NCI-H460 (cell line): Measurements from ENCODE around the gene PEX3. TPM values are rescaled to one million over a fixed set of nuclear protein-coding genes. Genes with fewer than 3 reads are reported as not detected.
"Not testable (repeated sequence)": the region's sequence is repeated elsewhere in the genome, so short reads cannot be mapped to it uniquely, and the experiment has no call there.

Experiments
- DNase-seq: peaks from one replicate; pipeline ENCODE4 v3.0.0-alpha.2; 2016; ENCODE audit warnings: low read depth; ENCODE audit errors: extremely low read depth
- total RNA-seq: library from RNA; depleted of rRNA; stranded (reverse); fragments of >200 nt; shearing (Covaris generic); gene quantifications from 2 replicates; pipeline ENCODE4 v1.2.3, GENCODE V29; 2014

PEX3 gene
- total RNA-seq, 1 experiment from 2014 or later, result 17.9 TPM

DNA sequence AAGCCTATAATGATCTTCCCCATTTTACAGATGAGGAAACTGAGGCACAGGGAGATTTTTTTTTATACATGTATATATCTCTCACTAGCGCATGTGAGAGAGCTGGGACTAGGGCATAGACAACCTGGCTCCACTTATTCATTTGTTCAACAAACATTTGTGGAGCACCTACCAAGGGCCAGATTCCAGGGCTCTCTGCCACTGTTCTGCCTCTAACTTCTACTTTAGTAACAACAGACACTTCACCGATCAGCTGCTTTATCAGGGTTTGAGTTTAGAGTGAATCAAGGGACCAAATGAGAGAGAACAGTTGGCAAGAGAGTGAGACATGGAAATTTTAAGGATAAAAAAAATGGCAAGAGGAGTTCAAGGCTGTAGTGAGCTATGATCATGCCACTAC lies 7.5 kb upstream of the PEX3 start:
- DNase-seq, result no peak

DNA sequence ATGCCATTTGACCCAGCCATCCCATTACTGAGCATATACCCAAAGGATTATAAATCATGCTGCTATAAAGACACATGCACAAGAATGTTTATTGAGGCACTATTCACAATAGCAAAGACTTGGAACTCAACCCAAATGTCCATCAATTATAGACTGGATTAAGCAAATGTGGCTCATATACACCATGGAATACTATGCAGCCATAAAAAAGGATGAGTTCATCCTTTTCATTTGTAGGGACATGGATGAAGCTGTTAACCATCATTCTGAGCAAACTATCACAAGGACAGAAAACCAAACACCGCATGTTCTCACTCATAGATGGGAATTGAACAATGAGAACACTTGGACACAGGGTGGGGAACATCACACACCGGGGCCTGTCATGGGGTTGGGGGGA lies 2.7 kb upstream of the PEX3 start:
- not testable (repeated sequence) for DNase-seq

DNA sequence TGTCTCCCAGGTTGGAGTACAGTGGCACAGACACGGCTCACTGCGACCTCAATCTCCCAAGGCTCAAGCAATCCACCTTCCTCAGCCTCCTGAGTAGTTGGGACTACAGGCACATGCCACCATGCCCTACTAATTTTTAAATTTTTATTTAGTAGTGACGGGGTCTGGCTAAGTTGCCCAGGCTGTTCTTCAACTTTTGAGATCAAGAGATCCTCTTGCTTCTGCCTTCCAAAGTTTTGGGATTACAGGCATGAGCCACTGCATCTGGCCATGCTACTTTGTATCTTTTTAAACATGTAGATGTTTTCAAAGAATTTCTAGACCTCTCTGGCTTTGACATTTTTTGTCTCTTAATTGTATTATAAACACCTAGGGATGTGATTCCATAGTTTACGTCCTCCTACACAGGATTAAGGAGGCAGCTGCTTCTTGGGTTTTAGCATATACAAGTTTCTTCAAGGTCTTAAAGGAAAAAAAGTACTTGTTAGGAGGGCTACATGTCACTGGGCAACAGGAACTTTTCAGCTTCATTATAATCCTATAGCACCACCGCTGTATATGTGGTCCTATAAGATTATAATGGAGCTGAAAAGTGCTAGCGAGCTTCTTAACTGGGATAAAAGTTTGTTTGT lies 1.4 kb upstream of the PEX3 start:
- DNase-seq, result no peak

DNA sequence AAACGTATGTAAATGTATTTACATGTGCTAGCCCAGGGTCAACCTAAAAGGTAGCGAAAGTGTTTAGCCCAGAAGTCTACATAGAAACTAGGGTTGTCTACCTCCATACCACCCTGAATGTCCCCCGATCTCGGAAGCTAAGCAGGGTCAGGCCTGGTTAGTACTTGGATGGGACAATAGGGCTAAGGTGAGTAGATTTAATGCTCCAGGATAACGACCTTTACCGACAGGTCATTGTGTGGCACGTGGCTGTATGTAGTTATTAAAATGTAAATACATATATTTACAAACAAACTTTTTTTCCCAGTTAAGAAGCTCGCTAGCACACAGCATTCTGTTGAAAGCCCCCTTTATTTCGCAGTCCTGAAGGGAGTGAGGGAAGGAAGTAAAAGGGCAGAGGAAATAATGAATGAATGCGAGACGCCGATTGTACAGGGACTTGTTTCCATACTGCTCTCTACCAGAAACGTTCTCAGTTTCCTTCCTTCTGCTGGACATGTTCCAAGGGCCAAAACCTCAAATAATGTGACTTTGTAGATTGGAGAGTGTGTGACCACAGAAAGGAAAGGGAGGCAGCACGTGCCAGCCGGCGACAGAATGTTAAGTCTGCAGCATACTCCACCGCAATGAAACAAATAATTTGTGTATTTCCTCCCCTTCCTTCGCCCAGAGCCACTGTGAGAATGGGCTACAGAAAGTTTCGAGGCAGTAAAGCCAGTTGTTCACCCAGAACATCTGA lies 722 bp upstream of the PEX3 start:
- DNase-seq, result no peak

DNA sequence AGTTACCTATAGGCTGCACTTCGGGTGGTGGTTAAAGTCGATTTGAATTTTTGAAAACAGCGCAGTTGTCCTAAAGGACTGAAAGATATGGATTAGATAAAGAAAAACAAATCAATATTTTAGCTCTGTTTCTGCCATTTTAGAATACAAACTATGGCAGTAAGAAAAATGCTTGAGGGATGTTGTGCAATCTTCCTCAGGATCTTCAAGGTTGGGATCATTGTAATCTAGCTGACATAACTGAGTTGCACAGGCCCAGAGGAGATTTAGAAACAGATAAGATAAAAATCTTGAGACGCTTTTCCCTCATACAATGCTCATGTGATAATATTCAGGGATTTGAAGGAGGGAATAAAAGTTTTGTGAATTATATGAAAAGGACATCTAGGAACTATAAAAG lies 926 bp downstream of the PEX3 start:
- DNase-seq, result no peak

DNA sequence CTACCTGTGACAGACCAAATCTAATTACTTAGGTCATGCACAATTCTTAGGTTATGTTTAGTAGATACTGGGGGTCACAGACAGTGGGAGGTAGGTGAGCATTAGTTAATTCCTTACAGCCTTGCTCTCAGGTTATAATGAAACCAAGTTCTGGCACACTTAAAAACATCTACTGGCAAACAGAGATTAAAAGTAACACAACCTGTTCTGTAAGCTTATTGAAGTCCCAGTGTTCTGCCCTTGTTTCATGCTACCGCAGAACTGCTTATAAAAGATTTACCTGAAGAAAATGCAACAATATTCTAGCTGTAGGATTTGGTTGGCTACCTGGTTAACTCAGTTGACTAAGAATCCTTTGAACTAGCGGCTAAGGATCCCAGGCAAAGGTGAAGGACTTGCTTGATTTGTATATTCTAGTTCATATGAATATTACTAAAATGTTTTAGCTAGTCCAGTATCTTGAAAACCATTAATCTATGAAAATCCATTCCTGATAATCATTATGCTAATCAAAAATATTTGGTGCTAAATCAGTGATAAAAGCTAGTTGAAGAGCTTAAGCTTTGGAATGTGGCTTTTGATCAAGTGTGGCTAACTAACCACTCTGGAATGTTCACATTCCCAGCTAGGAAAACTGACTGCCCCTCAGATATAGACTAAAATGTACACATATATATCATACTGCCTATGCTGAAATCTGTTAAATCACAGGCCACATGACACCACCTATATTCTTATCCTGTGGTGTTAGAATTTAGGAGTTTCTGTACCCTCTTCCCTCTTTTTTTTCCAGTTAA lies 7.2 kb downstream of the PEX3 start:
- DNase-seq, result no peak

DNA sequence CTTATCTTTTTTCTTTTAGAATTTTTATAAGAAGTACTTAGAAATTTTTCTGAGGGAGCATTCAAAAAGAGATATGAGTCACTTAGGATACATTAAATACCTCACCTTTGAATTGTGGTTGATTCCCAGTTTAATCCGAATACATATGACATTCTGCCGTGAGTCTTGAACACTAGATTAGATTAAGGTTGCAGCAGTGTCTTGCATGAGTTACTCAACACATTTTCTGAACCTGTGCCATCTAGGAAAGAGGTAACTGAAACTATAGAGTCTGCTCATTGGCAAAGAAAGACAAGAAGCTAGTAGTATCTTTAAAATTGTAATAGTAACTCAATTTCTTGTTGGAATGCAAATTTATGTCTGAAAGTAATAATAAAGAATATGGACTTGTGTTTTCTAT lies 14.9 kb downstream of the PEX3 start:
- no peak for DNase-seq

DNA sequence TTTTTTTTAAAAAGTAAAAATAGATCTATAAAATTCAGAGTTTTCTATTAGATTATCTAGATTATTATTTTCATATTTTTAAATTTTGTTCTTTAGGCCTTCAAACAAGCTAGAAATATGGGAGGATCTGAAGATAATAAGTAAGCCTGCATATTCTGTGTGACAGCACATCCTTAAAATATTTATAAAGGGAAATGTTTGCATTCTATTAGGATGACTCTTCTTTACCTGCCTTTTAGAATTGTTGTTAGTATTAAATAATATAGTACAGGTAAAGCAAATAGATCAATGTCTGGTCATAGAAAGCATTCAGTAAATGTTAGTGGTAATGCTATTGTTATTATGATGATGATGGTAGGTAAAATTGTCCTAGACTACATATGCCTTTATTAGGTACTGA lies 17.4 kb downstream of the PEX3 start:
- DNase-seq, result no peak

DNA sequence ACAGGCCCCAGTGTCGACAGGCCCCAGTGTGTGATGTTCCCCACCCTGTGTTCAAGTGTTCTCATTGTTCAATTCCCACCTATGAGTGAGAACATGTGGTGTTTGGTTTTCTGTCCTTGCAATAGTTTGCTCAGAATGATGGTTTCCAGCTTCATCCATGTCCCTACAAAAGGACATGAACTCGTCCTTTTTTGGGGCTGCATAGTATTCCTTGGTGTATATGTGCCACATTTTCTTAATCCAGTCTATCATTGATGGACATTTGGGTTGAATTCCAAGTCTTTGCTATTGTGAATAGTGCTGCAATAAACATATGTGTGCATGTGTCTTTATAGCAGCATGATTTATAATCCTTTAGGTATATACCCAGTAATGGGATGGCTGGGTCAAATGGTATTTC lies 18.2 kb downstream of the PEX3 start:
- DNase-seq, result not testable (repeated sequence)

DNA sequence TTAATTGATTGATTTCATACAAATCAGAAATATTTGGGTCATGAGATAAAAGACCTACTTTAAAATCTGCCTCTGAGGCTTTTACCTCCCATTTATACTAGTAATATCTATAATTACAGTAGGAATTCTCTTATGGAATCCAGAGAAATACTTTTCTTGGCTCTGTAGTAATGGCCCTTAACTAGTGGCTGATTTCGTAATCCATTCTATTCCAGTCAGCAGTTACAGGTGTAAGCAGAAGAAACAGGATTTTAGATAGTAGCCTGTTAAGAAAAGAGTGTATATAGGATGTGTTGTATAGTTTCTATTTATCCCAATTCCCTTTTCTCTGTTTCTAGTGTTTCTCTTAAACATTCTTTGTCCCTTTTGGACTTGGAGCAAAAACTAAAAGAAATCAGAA lies 21.2 kb downstream of the PEX3 start:
- DNase-seq, result no peak

DNA sequence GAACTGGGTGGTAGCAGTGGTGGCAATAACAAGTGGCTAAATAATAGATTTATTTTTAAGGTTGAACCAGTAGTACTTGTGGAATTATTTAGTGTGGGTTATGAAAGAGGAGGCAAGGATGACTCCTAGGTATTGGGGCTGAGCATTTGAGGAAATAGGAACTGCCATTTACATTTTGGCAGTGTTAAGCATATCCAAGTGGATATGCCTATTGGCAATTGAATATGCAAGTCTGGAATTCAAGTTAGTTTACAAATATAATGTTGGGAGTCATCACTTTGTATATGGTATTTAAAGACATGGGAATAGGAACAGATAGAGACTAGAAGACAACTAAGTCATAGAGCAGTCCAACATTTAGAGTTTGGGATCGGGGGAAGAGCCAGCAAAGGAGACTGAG lies 25.9 kb downstream of the PEX3 start:
- DNase-seq, result no peak

DNA sequence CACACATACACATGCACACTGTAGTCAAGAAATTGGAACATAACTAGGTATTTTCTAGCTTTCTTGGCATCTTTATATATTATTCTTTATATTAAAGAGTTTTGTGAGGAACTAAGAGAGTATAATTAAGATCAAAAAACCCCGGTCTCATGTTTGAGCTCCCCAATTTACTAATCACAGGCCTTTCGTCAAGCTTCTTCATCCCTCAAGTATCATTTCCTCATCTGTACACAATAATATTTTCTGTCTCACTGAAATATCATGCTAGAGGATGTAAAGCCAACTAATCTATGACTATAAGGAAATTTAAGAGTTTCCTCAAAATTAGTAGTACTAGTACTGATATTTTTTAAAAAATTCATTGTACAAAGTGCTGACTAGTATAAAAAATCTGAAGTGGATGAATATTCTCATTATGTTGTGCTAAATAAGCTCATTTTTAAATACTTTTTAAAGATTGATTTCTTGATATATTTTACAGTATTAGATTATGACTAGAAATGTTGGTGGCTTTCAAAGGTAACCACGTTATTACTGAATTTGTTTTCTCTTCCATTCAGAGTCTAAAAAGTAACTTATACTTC lies 28.0 kb downstream of the PEX3 start:
- DNase-seq, result no peak

DNA sequence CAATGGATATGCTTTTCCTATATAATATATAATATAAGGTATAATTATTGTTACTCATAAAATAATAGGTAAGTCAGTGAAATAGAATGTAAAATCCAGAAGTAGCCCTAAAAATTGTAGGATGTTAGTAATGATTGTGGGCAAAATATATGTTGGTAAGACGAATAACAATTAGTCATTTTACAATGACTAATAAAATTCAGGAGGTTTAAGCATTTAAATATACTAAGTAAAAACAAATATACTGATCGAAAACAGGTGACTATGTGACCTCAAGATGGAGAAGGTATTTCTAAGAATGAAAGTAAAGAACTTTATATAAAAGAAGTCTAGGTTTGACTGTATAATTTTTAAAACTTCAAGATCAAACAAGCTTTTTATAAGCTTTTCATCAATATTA lies 32.0 kb downstream of the PEX3 start:
- no peak for DNase-seq

DNA sequence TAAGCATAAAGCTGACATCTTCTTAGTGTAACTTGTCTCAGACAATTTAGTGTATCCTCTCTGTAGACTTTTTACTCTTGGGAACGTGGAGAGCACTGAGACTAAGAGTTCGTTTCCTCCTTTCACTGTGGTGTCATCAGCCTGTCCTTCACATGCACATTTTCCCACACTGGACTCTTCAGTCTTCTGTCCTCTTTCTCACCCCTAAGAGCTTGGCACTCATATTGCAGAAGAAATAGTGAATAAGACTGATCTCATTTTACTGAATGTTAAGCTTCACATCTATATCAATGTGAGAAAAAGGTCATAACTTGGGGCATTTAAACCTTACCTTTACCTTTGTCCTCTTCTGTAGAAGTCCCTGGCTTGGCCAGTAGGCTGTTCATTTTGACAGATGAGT lies 35.4 kb downstream of the PEX3 start:
- no peak for DNase-seq

DNA sequence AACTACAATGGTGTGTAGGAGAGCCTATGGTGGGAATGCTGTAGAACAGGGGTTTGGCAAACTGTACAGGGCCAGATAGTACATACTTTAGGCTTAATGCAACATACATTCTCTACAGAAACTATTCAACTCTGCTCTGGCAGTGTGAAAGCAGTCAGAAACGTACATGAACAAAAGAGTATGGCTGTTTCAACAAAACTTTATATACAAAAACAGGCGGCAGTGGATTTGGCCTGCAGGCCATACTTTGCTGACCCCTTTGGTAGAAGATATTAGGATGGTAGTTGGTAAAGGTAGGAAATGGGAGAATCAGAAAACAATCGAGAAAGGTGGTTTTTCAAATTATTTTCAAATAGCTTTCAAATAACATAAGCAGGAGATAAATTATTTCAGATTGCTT lies 36.1 kb downstream of the PEX3 start:
- DNase-seq, result no peak

DNA sequence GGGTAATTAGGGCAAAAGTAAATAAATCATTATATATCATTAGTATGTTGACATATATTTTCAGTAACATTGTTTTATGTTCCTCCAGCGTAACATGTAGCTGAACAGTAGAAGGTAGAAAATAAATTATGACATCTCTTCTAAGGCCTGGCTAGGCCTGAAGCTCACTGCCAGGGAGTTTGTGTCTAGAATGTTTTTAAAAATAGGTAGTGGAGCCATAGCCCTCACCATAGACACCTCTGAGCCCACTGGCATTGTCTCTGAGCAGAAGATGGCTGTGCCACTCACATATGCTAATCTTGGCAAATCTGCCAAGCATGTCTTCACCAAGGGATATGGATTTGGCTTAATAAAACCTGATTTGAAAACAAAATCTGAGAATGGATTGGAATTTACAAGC lies 39.6 kb downstream of the PEX3 start:
- no peak for DNase-seq

DNA sequence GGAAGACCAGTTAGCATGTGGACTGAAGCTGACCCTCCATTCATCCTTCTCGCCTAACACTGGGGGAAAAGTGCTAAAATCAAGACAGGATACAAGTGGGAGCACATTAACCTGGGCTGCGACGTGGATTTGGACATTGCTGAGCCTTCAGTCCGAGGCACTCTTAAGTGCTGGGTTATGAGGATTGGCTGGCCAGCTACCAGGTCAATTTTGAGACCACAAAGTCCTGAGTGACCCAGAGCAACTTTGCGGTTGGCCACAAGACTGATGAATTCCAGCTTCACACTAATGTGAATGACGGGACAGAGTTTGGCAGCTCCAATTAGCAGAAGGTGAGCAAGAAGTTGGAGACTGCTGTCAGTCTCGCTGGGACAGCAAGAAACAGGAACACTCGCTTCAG lies 40.2 kb downstream of the PEX3 start:
- DNase-seq, result no peak

DNA sequence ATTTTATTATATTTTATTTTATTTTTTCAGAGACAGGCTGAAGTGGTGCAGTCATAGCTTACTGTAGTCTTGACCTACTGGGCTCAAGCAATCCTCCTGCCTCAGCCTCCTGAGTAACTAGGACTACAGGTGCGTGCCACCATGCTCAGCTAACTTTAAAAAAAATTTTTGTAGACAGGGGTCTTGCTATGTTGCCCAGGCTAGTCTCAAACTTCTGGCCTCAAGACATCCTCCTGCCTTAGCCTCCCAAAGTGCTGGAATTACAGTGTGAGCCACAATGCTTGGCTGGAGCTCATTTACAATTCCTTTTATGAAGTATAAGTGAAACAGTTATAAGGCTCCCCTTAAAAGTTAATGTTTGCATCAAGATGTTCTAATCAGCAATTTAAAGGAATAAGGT lies 46.4 kb downstream of the PEX3 start:
- DNase-seq, result no peak

DNA sequence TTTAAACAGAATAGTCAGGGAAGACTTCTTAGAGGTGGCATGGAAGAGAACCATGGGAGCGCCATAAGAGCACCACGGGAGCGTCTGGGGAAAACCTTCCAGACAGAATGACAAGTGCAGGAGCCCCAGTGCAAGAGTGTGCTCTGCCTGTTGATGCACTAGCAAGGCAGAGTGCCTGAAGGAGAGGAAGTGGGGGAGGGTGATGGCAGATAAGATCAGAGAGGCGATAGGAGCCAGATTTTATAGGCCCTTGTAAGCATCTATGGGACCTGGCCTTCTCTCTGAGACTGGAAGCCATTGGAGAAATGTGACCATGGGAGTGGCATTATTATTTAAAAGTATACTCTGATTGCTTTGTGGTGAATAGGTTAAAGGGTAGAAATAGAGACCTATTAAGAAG lies 47.8 kb downstream of the PEX3 start:
- DNase-seq, result no peak

DNA sequence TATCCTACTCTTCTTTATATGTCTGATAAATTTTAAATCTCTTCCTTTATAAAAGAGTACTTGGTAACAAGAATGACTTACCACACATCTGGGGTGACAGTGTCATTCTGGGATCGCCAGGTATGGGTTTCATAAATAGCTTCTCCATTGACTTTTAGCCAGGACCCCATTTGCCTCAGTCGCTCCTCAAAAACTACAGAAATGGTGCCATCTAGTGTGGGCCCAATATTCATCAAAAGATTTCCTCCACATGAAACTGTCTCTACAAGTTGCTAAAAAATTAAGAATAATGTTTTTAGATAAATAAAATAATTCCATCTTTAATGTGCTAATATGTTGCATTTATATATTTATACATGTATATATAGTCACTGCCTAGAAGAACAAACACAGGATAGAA lies 51.2 kb downstream of the PEX3 start:
- no peak for DNase-seq

DNA sequence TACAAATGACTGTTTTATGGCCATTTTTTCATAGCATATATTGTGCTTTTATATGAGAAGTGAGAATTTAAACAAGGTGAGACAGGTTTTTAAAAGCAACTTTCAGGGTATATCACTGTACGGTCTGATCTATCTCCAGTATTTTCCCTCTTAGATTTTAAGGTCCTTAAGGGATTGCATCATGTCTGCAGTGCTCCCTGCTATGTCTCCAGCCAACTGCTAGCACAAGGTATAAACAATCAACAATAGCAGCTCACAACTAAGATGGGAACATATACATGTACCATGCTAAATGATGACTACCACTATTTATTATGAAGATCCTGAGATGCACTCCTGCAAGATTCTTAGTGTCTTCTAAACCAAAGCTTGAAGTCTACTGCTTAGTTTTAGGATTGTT lies 53.8 kb downstream of the PEX3 start:
- no peak for DNase-seq

DNA sequence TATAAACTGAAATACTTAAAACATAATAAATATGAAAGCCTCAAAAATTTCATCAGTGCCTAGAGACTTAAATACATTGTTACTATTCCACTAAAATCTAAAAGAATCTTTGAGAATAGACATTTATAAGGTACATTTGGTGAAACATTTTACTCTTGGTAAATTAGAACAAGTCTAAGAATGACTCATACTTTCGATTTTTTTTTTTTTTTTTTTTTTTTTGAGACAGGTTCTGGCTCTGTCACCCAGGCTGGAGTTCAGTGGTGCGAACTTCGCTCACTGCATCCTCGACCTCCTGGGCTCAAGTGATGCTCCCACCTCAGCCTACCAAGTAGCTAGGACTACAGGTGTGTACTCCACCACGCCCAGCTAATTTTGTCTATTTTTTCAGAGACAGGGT lies 54.5 kb downstream of the PEX3 start:
- DNase-seq, result no peak
